ENCODE data around the gene ELMO1. TPM values are rescaled to one million over a fixed set of nuclear protein-coding genes. Genes with fewer than 3 reads are reported as not detected.

ELMO1 gene
- total and polyA plus RNA-seq, 2 of the 13 experiments (the other 11 are each of a cell fraction or from before 2014, with no cell fraction given): 0.11 to 0.17 TPM

DNA sequence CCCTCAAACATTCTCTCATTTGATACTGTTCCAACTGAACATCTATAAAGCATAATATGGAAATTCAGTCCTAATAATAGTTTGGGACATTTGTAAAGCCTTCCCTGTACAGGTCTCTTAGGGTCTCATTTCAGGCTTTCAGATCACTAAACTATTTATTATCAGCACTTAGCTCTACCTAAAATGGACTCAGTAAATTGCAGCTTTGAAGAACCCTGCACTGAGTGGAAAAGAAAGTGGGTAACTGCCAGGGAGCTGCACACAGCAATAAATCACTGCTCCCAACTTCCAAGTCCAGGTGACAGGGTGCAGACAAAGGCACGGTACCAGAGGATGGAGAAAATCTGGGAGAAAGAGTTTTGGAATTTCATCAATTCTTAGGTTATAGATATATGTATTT is 559.5 kb downstream of the ELMO1 start:
- no peak overlapping the region for H2AFZ ChIP-seq (ENCODE audit: low read length)
- WGBS (ENCODE audit: low lambda C conversion rate): 5% methylated on average over 1 of the region's 1 CpG
- BruUV-seq (replicated peaks): no TSS peak
- ChIA-PET POLR2A (no interaction called here), CTCF (ENCODE audit: low intra/inter-chr PET ratio, low total read pairs) (no interaction called here)
- ATAC-seq: no peak
- no peaks in the 10 kb centered on the region for H3K79me2 ChIP-seq (ENCODE audit: insufficient read depth, low read length)
- H3K4me2 ChIP-seq (ENCODE audit: low read depth, low read length): no peak overlapping the region
- H3K27me3 ChIP-seq (ENCODE audit: control insufficient read depth in 1 of 2, insufficient read depth in 2 of 2, low read length in 2 of 2): no peaks in the 10 kb centered on the region; a peak in 1 of 5 replicates
- H3K4me1 ChIP-seq (ENCODE audit: insufficient read depth, low read length): peaks cover 12% of the 10 kb centered on the region; the same call in 1 of the 2 replicates
- no peaks in the 10 kb centered on the region for H3K9me3 ChIP-seq (ENCODE audit: low read length)
- no peak for FAIRE-seq
- intact Hi-C loops (cut with micrococcal nuclease; ENCODE audit: unreplicated experiment): no loop called here
- no peaks in the 10 kb centered on the region for H4K20me1 ChIP-seq (ENCODE audit: insufficient read depth, low read length)
- H3K4me3 ChIP-seq (replicated peaks in 1 of 3; ENCODE audit: insufficient read depth in 1 of 3, low read depth in 2 of 3, low read length in 3 of 3): no peak overlapping the region
- in situ Hi-C loops (cut with HindIII; ENCODE audit: extremely low pct_ligation_motif_present, low pct_unique_long_range_greater_than_20kb): no loop called here
- TF ChIP-seq KDM4B (CRISPR knock-in tag; IDR thresholded peaks at IDR 0.05) (no peak), ZNF441 (CRISPR knock-in tag; IDR thresholded peaks at IDR 0.05; ENCODE audit: borderline replicate concordance) (no peak)
- TF ChIP-seq, protein P1, sequence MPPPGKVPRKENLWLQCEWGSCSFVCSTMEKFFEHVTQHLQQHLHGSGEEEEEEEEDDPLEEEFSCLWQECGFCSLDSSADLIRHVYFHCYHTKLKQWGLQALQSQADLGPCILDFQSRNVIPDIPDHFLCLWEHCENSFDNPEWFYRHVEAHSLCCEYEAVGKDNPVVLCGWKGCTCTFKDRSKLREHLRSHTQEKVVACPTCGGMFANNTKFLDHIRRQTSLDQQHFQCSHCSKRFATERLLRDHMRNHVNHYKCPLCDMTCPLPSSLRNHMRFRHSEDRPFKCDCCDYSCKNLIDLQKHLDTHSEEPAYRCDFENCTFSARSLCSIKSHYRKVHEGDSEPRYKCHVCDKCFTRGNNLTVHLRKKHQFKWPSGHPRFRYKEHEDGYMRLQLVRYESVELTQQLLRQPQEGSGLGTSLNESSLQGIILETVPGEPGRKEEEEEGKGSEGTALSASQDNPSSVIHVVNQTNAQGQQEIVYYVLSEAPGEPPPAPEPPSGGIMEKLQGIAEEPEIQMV (CRISPR knock-in tag; IDR thresholded peaks at IDR 0.05; ENCODE audit: low read depth): no peak
- H3K36me3 ChIP-seq (replicated peaks in 1 of 2; ENCODE audit: control insufficient read depth in 1 of 2, insufficient read depth in 2 of 2, low read length in 2 of 2): no peaks in the 10 kb centered on the region
- H3K27ac ChIP-seq (ENCODE audit: extremely low read length, insufficient read depth, low read length): no peak overlapping the region
- no peak overlapping the region for H3K9ac ChIP-seq (ENCODE audit: insufficient read depth, low read depth, low read length)
- no peak for DNase-seq (ENCODE audit: low spot score)

DNA sequence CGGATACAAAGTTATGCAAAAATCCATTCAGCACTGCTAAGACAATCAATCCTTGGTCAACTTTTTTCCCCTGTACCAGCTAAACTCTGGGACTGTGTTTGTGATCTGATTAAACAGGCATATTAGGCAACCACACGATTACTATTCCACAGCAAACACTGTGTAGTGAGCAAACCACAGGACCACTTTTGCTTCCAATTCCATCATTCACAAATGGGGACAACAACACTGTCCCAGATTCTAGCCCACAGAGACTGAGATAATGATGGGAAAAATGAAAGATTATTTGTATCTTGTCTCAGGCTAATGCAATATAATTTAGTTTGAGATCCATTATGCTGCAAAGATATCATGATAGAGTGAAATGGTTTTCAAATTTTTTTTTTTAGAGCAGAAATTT is 560.7 kb downstream of the ELMO1 start:
- POLR2A ChIA-PET: no interaction called here
- Histone ChIP-seq H3K9me3 (ENCODE audit: low read length) (no peaks in the 10 kb centered on the region), H2AFZ (ENCODE audit: low read length) (no peak overlapping the region), H3K4me2 (ENCODE audit: low read depth, low read length) (no peak overlapping the region), H3K36me3 (replicated peaks in 1 of 2; ENCODE audit: control insufficient read depth in 1 of 2, insufficient read depth in 2 of 2, low read length in 2 of 2) (no peaks in the 10 kb centered on the region), H3K4me3 (replicated peaks in 1 of 3; ENCODE audit: insufficient read depth in 1 of 3, low read depth in 2 of 3, low read length in 3 of 3) (no peak overlapping the region), H4K20me1 (ENCODE audit: insufficient read depth, low read length) (no peaks in the 10 kb centered on the region), H3K4me1 (ENCODE audit: insufficient read depth, low read length) (peaks cover 12% of the 10 kb centered on the region; the same call in 1 of the 2 replicates), H3K27me3 (ENCODE audit: control insufficient read depth in 1 of 2, insufficient read depth in 2 of 2, low read length in 2 of 2) (no peaks in the 10 kb centered on the region), H3K27ac (ENCODE audit: extremely low read length, insufficient read depth, low read length) (no peak overlapping the region), H3K9ac (ENCODE audit: insufficient read depth, low read depth, low read length) (no peak overlapping the region), H3K79me2 (ENCODE audit: insufficient read depth, low read length) (no peaks in the 10 kb centered on the region)
- DNase-seq (ENCODE audit: low spot score) (no peak), ATAC-seq (peak; percentile 67; the same call in 2 of the 3 replicates), FAIRE-seq (no peak)
- in situ Hi-C loops (cut with HindIII; ENCODE audit: extremely low pct_ligation_motif_present, low pct_unique_long_range_greater_than_20kb) (no loop called here), intact Hi-C loops (cut with micrococcal nuclease; ENCODE audit: unreplicated experiment) (no loop called here)
- WGBS (ENCODE audit: low lambda C conversion rate): 4% methylated on average over 2 of the region's 2 CpGs
- BruUV-seq (replicated peaks): no TSS peak
- CTCF ChIA-PET (ENCODE audit: low intra/inter-chr PET ratio, low total read pairs): no interaction called here
- TF ChIP-seq SMAD3 (CRISPR knock-in tag; IDR thresholded peaks at IDR 0.05): no peak
- TF ChIP-seq ZFY (CRISPR knock-in tag; IDR thresholded peaks at IDR 0.05): no peak
- TF ChIP-seq SMC3 (IDR thresholded peaks at IDR 0.05; ENCODE audit: low read length): no peak
- peak; percentile 29; the same call in 1 of the 2 replicates for TF ChIP-seq ZNF292 (CRISPR knock-in tag; IDR thresholded peaks at IDR 0.05; ENCODE audit: borderline replicate concordance, low read depth)
- no peak for TF ChIP-seq SNAPC2 (CRISPR knock-in tag; IDR thresholded peaks at IDR 0.05)
- TF ChIP-seq, protein P2, sequence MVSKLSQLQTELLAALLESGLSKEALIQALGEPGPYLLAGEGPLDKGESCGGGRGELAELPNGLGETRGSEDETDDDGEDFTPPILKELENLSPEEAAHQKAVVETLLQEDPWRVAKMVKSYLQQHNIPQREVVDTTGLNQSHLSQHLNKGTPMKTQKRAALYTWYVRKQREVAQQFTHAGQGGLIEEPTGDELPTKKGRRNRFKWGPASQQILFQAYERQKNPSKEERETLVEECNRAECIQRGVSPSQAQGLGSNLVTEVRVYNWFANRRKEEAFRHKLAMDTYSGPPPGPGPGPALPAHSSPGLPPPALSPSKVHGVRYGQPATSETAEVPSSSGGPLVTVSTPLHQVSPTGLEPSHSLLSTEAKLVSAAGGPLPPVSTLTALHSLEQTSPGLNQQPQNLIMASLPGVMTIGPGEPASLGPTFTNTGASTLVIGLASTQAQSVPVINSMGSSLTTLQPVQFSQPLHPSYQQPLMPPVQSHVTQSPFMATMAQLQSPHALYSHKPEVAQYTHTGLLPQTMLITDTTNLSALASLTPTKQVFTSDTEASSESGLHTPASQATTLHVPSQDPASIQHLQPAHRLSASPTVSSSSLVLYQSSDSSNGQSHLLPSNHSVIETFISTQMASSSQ (IDR thresholded peaks at IDR 0.05; ENCODE audit: low read depth): no peak
- TF ChIP-seq, protein P2 (CRISPR knock-in tag; IDR thresholded peaks at IDR 0.05; ENCODE audit: borderline replicate concordance): no peak
- peak; percentile 7; the same call in 1 of the 2 replicates for TF ChIP-seq CEBPB (IDR thresholded peaks at IDR 0.05; ENCODE audit: borderline replicate concordance, low read depth, low read length)
- TF ChIP-seq NCOA2 (CRISPR knock-in tag; IDR thresholded peaks at IDR 0.05): no peak
- no peak for TF ChIP-seq TCF12 (IDR thresholded peaks at IDR 0.05)
- TF ChIP-seq TCF12 (CRISPR knock-in tag; IDR thresholded peaks at IDR 0.05): no peak
- no peak for TF ChIP-seq ZNF253 (CRISPR knock-in tag; IDR thresholded peaks at IDR 0.05; ENCODE audit: borderline replicate concordance)

Measured in HepG2 (cell line).